K562 (cell line): Measurements from ENCODE around the gene FARP1. TPM values are rescaled to one million over a fixed set of nuclear protein-coding genes. Genes with fewer than 3 reads are reported as not detected.

Source experiments
- ATAC-seq: fragments of 200-7000 bp; cut with Tn5 transposase; 3 replicates; pipeline ENCODE4 v1.9.1; 2020; ENCODE audit warnings: moderate library complexity
- BruUV-seq: library from RNA; stranded (reverse); fragments of 400-500 nt; replicated peaks from 2 replicates; lab custom pipeline; 2021; lab: Mats Ljungman, UMichigan
- CTCF ChIA-PET: fragments of 300-600 bp; formaldehyde crosslinking; extraction: SDS; loops from one replicate; lab custom pipeline; 2021; ENCODE audit warnings: low intra/inter-chr PET ratio; lab: Yijun Ruan, JAX
- POLR2A ChIA-PET: fragments of 300-600, 350-650 bp; sonication (Branson Sonifier 250); formaldehyde crosslinking; extraction: SDS; loops from one replicate; lab custom pipeline; 2021; ENCODE audit warnings: antibody characterized with exemption, inconsistent platforms; lab: Yijun Ruan, JAX
- DNase-seq, 4 experiments: peaks; one replicate each; pipeline versions ENCODE4 v3.0.0 to v3.0.0-alpha.2; 2011 to 2018; ENCODE audit warnings: low spot score in 3 of 4, mixed read lengths in 3 of 4; ENCODE audit errors: extremely low read depth in 1 of 4
- FAIRE-seq: peaks from 2 replicates; lab custom pipeline; 2011; peaks lifted over from hg19 to GRCh38; lab: Jason Lieb, UNC
- H2AFZ ChIP-seq: 2 replicates; pipeline ENCODE4 v1.6.0; 2011; ENCODE audit warnings: low read depth, low read length, control low read depth, inconsistent platforms
- H3K27ac ChIP-seq: fragments of 200-600 bp; 3 replicates; pipeline ENCODE4 v1.8.0; 2011; ENCODE audit warnings: low read depth, mild to moderate bottlenecking, control low read depth, inconsistent platforms, low read length, moderate library complexity, mixed read lengths; ENCODE audit errors: extremely low read depth
- H3K27me3 ChIP-seq, 2 experiments: fragments of 300-600 bp in 1 of 2; 2 replicates in 1 of 2; 3 replicates in 1 of 2; pipeline versions ENCODE4 v1.6.0 to v1.8.0; 2011; ENCODE audit warnings: inconsistent platforms in 2 of 2, low read length in 2 of 2, mild to moderate bottlenecking in 1 of 2, mixed read lengths in 1 of 2, moderate library complexity in 1 of 2; ENCODE audit not compliant: control insufficient read depth in 2 of 2, insufficient read depth in 2 of 2
- H3K36me3 ChIP-seq: fragments of 300-600 bp; 3 replicates; pipeline ENCODE4 v1.8.0; 2011; ENCODE audit warnings: mild to moderate bottlenecking, low read length, inconsistent platforms; ENCODE audit not compliant: control insufficient read depth, insufficient read depth
- H3K4me1 ChIP-seq, 2 experiments: fragments of 200-600 bp in 1 of 2; replicated peaks in 1 of 2; 2 replicates in 1 of 2; 3 replicates in 1 of 2; pipeline versions ENCODE4 v1.5.1 to v1.8.0; 2011; ENCODE audit warnings: inconsistent platforms in 2 of 2, low read length in 2 of 2, mild to moderate bottlenecking in 1 of 2, mixed read lengths in 1 of 2, moderate library complexity in 1 of 2; ENCODE audit not compliant: control insufficient read depth in 2 of 2, insufficient read depth in 2 of 2
- H3K4me2 ChIP-seq: 2 replicates; pipeline ENCODE4 v1.6.1; 2011; ENCODE audit warnings: low read length, control low read depth, inconsistent platforms, mixed read lengths; ENCODE audit not compliant: insufficient read depth
- H3K4me3 ChIP-seq: fragments of 200-600 bp; sonication (generic), shearing (Covaris generic); 2 replicates; pipeline ENCODE4 v1.5.1; 2016; ENCODE audit warnings: control low read depth, inconsistent platforms
- H3K79me2 ChIP-seq: fragments of 200-600 bp; 3 replicates; pipeline ENCODE4 v1.8.0; 2011; ENCODE audit warnings: low read length, inconsistent platforms; ENCODE audit not compliant: control insufficient read depth, insufficient read depth
- H3K9ac ChIP-seq, 2 experiments: 2 replicates each; pipeline versions ENCODE4 v1.6.0 to v1.6.1; 2011; ENCODE audit warnings: low read depth in 2 of 2, low read length in 2 of 2, control low read depth in 1 of 2, inconsistent platforms in 1 of 2, mild to moderate bottlenecking in 1 of 2, mixed read lengths in 1 of 2; ENCODE audit not compliant: insufficient read depth in 1 of 2
- H3K9me1 ChIP-seq: one replicate; pipeline ENCODE4 v1.6.0; 2011; ENCODE audit warnings: inconsistent platforms, mild to moderate bottlenecking, low read length, moderate library complexity; ENCODE audit not compliant: control insufficient read depth, insufficient read depth
- H3K9me3 ChIP-seq: replicated peaks from 2 replicates; pipeline ENCODE4 v1.5.1; 2011; ENCODE audit warnings: low read depth, low read length, inconsistent platforms; ENCODE audit not compliant: control insufficient read depth, insufficient read depth
- H4K20me1 ChIP-seq: replicated peaks from 2 replicates; pipeline ENCODE4 v1.6.1; 2011; ENCODE audit warnings: low read length, inconsistent platforms, mixed read lengths; ENCODE audit not compliant: control insufficient read depth, insufficient read depth
- HDAC8 ChIP-seq: fragments of 450-650 bp; IDR thresholded peaks from 2 replicates; pipeline ENCODE4 v1.6.1; 2016; ENCODE audit warnings: mild to moderate bottlenecking, missing genetic modification characterization, moderate library complexity, missing compliant biosample characterization
- RBM15 ChIP-seq: fragments of 200-400 bp; formaldehyde crosslinking; IDR thresholded peaks from 2 replicates; pipeline ENCODE4 v1.6.1; 2018; ENCODE audit warnings: mild to moderate bottlenecking, low read length, moderate library complexity; ENCODE audit not compliant: insufficient read depth
- TEAD2 ChIP-seq: fragments of 450-650 bp; IDR thresholded peaks from 2 replicates; pipeline ENCODE4 v1.6.1; 2016; ENCODE audit warnings: missing genetic modification characterization, control low read depth, missing compliant biosample characterization
- ZNF212 ChIP-seq: fragments of 450-650 bp; formaldehyde crosslinking; IDR thresholded peaks from 2 replicates; pipeline ENCODE4 v1.4.0; 2020; ENCODE audit warnings: mild to moderate bottlenecking
- WGBS: fragments of 100-300 bp; shearing (Covaris generic); methylation state at CpG from one replicate; pipeline ENCODE4 v1.1.6; 2016; ENCODE audit warnings: low coverage, mixed read lengths; ENCODE audit not compliant: insufficient coverage; ENCODE audit errors: missing lambda C conversion rate; 5-methylcytosine and 5-hydroxymethylcytosine counted together
- in situ Hi-C: fragments of 300-500 bp; cut with MboI; formaldehyde crosslinking; loops from 4 replicates; pipeline ENCODE4 v1.15.0; 2018; ENCODE audit warnings: inconsistent platforms, mixed read lengths
- intact Hi-C: fragments of 100-400 bp; cut with micrococcal nuclease; formaldehyde crosslinking; loops from 2 replicates; pipeline ENCODE4 v1.14.2; 2022
- polyA plus RNA-seq, 8 experiments: library from polyadenylated mRNA; depleted of rRNA in 4 of 8; stranded (reverse) in 5 of 8; unstranded in 3 of 8; fragments of >200 nt; fragmentation: Nextera tagmentation in 2 of 8; fragmentation: Illumina TruSeq in 1 of 8; extraction: Ambion mirVana in 2 of 8; extraction: Trizol in 1 of 8; gene quantifications; 2 replicates each; pipeline versions ENCODE4 v1.2.1 to v1.2.3, GENCODE V29; 2011 to 2014; ENCODE audit warnings: inconsistent platforms in 1 of 8, missing spikeins in 1 of 8
- total RNA-seq, 7 experiments: library from RNA; depleted of rRNA in 6 of 7; stranded (reverse); fragments of >200 nt in 6 of 7; fragmentation: Illumina TruSeq in 2 of 7; extraction: Trizol in 2 of 7; gene quantifications; 2 replicates each; pipeline versions ENCODE4 v1.2.1 to v1.2.3, GENCODE V29; 2011 to 2021; ENCODE audit warnings: low replicate concordance in 1 of 7

The FARP1 gene
- total and polyA plus RNA-seq, 9 of the 15 experiments (the other 6 are each of a cell fraction or from before 2014, with no cell fraction given), result 0.03 to 0.29 (median 0.05) TPM; not detected in 3

GRCh38 chr13:98187155-98187964 lies 44.5 kb downstream of the FARP1 start:
- ATAC-seq (no peak), DNase-seq (no peak), FAIRE-seq (no peak)
- Histone ChIP-seq H3K9ac (no peak overlapping the region), H2AFZ (no peak overlapping the region), H3K36me3 (no peaks in the 10 kb centered on the region), H3K27me3 (peaks cover 0 to 10% of the 10 kb centered on the region in 2 experiments; a peak in 4 of 5 replicates), H4K20me1 (no peaks in the 10 kb centered on the region), H3K4me2 (no peak overlapping the region), H3K9me1 (no peaks in the 10 kb centered on the region), H3K4me1 (no peaks in the 10 kb centered on the region), H3K9me3 (no peaks in the 10 kb centered on the region), H3K79me2 (no peaks in the 10 kb centered on the region), H3K4me3 (no peak overlapping the region), H3K27ac (no peak overlapping the region)
- BruUV-seq, result no TSS peak
- WGBS, result 0% methylated on average over 4 of the region's 4 CpGs
- intact Hi-C loops (no loop called here), in situ Hi-C loops (no loop called here)
- TF ChIP-seq ZNF212 (CRISPR knock-in tag) (no peak), RBM15 (no peak), HDAC8 (no peak)
- ChIA-PET POLR2A (no interaction called here), CTCF (interaction anchor here (0.6 kb wide), 1 partner anchor 624 kb away, joined by 3 read pairs; no protein-coding TSS in a partner anchor)

GRCh38 chr13:98187965-98188261 lies 45.0 kb downstream of the FARP1 start:
- TF ChIP-seq TEAD2 (tag), result no peak
- CTCF ChIA-PET, result interaction anchor here (0.6 kb wide), 1 partner anchor 623 kb away, joined by 3 read pairs; no protein-coding TSS in a partner anchor
- in situ Hi-C loops (no loop called here), intact Hi-C loops (no loop called here)
- no peaks in the 10 kb centered on the region for H4K20me1 ChIP-seq
- ATAC-seq (no peak), DNase-seq (no peak), FAIRE-seq (no peak)
- no peaks in the 10 kb centered on the region for H3K4me1 ChIP-seq
- no TSS peak for BruUV-seq
- H3K36me3 ChIP-seq, result no peaks in the 10 kb centered on the region
- POLR2A ChIA-PET, result no interaction called here
- H3K9me1 ChIP-seq, result no peaks in the 10 kb centered on the region
- H2AFZ ChIP-seq, result no peak overlapping the region
- H3K9ac ChIP-seq, result no peak overlapping the region
- H3K79me2 ChIP-seq, result no peaks in the 10 kb centered on the region
- no peak overlapping the region for H3K4me3 ChIP-seq
- WGBS, result 0% methylated on average over 6 of the region's 7 CpGs
- peaks cover 0 to 10% of the 10 kb centered on the region in 2 experiments; a peak in 4 of 5 replicates for H3K27me3 ChIP-seq
- H3K27ac ChIP-seq, result no peak overlapping the region
- no peaks in the 10 kb centered on the region for H3K9me3 ChIP-seq
- H3K4me2 ChIP-seq, result no peak overlapping the region
